ENCODE measurements around the gene PHF21A.
A peak's percentile ranks its signal among the peaks of the same experiment; 100 is the strongest.

PHF21A gene

DNA sequence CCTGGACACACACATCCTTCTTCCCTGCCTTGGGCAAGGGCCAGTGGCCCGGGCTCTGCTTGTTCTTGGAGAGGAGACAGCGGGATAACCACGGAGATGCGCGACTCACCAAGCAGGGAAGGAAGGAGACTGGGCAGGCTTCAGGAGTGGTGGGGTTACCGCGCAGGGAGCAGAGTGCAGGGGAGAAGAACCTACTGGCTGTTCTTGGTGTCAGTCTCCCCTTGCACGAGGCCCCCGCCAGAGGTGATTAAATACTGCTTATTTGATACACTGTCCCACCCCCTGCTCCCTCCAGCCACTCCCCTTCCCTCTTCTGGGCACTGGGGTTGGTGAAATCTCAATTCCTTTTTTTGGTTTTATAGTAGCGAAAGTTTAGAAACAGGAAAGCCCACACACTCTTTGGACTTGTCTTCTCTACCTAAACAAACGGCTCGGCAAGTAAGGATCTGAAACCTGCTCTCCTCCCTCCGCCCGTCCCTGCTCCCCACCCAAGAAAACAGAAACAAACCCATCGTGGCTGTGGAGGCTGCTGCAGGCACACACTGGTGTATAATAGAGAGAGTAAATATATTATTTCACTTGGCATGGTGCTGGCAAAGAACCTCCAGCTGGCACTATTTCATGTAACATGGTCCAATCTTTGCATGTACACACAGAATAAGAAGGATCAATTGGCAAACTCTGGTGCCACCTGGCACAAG is 188.0 kb downstream of the PHF21A start:
- DNase-seq = no peak

DNA sequence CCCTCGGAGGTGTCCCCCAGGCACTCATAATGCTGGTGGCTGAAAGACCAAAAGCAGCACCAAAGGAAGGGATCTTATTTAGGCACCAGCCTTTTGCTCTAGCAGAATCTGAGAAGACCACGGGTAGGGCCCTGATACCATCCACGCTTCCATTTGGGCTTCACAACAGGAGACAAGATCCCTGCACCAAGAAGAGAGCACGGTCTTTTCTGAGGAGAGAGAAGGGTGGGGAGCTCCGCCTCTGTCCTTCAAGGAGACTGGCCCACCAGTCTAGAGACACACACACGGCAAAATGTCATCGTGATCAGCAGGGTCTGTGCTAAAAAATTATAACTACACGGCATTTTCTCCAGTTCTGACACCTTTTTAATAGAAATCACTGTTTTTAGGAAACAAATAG is 189.0 kb downstream of the PHF21A start:
- DNase-seq = no peak

DNA sequence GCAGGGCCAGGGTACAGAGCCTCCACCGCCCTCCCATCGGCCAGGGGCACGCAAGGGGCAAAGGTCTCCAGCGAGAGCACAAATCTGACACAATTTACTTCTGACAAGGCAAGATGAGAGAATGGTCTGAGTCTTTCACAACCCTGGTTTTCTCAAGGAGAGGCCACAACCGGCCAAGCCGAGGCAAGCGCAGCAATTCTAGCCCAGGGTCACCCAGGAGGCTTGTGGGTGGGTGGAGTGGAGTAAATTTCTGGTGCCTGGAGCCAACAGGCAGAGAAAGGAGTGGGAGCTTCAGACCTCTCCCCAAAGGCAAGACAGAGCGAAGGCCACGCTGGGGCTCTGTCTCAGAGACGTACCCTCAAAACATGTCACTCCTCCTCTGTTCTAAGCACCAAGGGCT is 189.5 kb downstream of the PHF21A start:
- no peak for DNase-seq

DNA sequence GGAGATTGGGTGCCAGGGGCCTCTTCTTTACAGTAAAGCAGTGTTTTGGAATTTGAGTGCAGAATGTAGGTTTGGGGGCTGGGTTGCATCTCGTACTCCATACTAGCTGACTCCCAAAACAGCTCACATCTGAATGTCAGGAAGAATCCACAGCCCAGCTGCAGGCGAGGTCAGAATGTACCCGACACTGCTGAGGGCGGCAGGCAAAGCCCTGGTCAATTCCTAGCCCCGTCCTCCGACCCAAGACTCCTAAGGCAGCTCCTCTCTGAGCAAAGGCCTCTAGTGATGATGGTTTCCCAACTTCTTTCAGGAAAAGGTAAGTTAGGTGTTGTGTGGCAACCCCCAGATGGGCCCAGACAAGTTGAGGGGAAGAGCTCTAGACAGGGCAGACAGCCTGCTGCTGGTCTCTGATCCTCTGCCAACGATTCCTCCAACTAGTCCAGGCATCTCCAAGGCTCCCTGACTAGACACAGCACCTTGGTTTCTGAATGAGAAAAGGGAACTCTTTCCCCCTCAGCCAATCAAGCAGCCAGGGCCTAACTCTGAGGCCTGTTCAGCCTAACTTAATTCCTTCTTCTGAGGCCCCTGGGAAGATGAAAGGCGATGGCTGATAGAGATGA is 190.2 kb downstream of the PHF21A start:
- no peak for DNase-seq

DNA sequence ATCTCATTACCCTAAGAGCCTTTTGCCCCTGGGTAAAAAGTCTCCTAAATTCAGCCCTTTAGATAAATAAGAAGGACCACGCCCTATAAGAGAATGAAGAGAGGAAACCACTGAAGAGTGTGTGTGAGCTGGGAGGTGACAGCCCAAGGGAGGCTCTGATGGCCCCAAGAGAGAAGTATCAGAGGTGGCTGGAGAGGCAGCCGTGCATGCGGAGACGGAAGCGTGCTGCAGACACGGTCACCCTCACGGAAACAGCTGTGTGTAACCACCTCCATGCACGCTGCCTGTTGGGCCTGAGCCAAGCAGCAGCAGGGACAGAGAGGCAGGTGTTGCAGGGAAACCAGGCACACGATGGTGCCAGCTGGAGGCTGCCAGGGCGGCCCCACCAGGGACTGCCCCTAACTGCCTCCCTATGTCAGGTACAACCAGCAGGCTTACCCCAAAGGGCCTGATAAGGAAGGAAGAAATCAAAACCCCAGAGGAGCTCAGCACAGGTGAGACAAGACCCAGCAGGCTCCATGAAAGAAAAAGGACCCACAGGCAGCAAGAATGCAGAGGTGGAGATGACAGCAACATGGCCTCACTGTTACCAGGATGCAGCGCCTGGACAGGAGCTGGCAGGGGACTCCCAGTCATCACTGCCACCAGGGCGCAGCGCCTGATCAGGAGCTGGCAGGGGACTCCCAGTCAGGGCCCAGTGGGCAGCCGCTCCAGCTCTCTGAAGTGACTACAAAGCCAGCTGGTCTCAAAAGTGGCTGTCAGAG is 191.0 kb downstream of the PHF21A start:
- peak; percentile 80 for DNase-seq

DNA sequence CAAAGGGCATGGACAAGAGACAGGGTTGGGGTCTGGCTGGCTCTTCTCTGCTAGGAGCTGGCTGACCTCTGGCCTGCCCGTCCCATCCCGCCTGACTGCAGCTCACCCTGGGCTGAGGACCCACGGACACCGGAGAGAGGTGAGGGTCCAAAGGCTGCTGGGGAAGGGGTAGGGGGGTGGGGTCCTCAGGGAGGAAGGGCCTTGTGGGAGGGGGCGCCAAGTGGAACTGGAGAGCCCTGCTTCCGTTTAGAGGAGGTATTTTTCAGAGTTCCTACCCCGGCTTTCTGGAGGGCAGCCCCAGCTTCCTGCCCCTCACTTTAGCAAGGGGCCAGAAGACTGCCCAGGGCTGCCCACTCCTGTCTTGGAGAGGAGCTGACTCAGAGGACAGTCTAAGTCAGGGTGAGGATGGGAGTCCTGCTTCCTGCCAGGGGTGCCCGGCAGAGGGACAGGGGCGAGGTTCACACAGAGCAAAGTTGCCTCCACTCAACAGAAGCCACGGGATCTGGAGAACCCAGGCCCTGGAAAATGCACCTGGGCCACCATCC is 191.7 kb downstream of the PHF21A start:
- DNase-seq = no peak

DNA sequence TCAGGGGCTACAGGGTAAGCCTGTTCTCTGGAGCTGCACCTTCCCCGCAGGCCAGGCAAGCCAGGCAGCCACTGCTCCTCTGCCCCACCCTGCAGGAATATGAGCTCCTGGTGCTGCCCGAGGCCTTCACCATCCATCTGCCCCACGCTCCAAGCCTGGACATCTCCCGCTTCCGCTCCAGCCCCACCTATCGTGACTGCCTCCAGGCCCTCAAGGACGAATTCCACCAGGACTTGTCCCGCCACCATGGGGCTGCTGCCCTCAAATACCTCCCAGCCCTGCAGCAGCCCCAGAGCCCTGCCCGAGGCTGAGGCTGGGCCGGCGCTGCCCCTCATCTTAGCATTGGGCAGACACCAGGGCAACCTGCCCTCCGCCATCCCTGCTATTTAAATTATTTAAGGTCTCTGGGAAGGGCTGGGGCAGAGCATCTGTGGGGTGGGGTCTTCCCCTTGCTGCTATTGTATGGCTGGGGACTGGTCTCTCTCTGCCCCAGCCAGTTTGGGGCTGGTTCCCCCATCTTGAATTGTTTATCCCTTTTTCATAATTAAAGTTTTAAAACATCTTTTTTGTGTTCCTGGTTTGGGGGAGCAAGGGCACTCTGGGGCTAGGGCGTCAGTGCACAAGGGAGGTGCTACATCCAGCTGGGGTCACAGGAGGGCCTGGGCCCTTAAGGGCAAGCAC is 192.6 kb downstream of the PHF21A start:
- no peak for DNase-seq

DNA sequence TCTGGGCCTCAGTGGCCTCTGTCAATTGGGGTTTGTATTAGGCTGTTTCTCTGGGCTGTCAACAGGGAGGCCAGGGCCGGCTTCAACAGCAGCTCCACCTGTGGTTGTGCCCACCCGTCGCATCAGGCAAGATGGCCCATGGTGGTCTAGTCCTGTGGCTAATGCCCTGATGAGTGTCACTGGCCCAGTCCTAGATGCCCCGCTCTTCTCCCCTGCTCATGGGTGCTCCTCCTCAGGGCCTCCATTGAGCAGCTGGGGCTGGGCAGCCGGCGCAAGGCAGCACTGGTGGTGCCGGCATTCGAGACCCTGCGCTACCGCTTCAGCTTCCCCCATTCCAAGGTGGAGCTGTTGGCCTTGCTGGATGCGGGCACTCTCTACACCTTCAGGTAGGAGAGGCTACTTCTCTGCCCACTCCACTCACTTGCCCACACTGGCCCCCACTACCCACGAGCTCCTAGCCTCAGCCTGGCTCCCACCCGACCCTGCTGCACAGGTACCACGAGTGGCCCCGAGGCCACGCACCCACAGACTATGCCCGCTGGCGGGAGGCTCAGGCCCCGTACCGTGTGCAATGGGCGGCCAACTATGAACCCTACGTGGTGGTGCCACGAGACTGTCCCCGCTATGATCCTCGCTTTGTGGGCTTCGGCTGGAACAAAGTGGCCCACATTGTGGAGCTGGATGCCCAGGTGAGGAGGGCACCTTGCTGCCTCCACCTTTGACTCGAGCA is 193.4 kb downstream of the PHF21A start:
- no peak for DNase-seq

DNA sequence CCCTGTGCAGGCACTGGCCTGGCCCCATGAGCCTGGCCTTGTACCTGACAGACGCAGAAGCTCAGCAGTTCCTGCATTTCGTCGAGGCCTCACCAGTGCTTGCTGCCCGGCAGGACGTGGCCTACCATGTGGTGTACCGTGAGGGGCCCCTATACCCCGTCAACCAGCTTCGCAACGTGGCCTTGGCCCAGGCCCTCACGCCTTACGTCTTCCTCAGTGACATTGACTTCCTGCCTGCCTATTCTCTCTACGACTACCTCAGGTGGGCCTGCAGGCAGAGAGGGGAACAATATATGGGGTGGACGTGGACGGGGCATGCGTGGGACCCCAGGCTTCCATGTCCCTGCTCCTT is 193.9 kb downstream of the PHF21A start:
- no peak for DNase-seq

DNA sequence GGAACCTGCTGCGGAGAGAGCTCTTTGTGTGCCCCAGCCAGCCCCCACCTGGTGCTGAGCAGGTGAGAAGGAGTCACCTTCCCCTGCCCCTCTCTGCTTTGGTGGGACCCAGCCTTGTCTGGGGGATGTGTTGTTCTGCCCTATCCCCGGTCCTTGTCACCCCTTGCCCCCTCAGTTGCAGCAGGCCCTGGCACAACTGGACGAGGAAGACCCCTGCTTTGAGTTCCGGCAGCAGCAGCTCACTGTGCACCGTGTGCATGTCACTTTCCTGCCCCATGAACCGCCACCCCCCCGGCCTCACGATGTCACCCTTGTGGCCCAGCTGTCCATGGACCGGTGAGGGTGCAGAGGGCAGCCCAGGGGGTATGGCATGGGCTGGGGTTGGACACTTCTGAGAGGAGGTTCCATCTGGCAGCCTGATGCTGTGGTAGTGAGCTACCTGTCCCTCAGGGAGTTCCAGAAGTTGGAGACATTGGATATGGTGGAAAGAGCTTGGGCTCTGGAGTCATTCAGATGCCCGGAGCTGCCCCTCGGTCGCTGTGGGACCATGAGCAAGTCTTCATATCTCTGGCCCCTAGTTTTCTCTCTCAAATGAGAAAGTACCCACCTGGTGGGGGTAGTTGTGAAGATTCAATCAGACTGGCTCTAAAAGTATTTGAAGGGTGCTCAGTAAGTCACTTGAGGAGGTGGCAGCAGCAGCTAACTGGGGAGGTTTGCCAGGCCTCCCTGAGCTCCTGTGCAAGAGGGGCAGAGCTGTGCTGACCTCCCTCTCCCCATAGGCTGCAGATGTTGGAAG is 194.5 kb downstream of the PHF21A start:
- no peak for DNase-seq

DNA sequence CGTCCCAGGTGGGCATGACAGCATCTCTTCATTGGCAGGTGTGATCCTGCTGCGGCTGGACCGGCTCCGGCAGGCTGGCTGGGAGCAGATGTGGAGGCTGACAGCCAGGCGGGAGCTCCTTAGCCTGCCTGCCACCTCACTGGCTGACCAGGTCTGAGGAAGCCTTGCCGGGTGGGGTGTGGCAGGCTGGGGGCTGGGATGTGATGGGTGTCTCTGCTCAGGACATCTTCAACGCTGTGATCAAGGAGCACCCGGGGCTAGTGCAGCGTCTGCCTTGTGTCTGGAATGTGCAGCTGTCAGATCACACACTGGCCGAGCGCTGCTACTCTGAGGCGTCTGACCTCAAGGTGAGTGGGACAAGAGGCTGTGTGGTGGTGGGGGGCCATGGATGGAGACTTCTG is 195.3 kb downstream of the PHF21A start:
- no peak for DNase-seq

DNA sequence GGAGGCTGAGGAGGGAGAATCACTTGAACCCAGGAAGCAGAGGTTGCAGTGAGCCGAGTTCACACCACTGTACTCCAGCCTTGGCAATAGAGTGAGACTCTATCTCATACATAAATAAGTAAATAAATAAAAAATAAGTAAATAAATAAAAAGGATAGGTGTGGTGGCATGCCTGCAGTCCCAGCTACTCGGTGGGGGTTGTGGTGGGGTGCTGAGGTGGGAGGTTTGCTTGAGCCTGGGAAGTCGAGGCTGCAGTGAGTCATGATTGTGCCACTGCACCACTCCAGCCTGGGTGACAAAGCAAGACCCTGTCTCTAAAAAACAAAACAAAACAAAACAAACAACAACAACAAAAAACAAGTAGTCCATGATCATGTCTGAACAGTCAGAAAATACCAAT is 195.7 kb downstream of the PHF21A start:
- no peak for DNase-seq

DNA sequence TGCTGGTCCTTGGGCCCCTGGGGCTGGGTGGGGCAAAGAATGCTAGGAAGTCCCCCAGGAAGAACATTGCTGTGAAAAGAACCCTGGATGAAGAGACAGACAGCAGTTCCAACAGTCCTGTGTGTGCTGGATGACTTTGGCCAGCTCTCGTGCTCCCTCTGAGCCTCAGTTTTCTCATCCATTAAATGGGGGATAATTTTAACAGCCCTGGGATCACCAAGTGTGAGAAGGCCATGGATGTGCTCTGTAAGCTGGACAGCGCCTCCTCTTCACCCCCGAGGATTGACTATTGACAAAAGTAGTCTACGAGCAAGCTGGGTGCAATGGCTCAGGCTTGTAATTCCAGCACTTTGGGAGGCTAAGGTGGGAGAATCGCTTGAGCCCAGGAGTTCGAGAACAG is 196.3 kb downstream of the PHF21A start:
- no peak for DNase-seq

DNA sequence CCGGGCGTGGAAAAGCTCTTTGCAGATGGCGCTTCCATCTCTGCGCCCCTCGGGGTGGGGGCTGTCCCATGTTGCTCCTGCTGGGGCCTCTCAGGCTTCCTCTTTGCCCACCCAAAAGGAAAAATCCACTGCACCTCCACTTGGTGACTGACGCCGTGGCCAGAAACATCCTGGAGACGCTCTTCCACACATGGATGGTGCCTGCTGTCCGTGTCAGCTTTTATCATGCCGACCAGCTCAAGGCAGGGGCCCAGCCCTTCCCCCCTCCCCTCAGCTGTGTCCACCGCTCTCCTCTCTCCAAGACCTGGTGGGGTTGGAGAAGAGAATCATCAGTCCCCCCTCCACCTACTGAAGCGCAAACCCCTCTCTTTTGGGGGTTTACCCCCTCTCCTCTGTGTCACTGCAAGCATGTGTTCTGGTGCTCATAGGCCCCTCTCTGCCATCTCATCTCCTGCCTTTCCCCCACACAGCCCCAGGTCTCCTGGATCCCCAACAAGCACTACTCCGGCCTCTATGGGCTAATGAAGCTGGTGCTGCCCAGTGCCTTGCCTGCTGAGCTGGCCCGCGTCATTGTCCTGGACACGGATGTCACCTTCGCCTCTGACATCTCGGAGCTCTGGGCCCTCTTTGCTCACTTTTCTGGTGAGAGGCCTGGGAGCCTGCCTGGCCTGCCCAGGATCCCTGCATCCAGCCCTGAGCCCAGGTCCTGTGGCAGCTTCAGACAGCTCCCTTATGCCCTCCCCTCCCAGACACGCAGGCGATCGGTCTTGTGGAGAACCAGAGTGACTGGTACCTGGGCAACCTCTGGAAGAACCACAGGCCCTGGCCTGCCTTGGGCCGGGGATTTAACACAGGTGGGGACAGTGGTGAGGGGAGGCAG is 197.0 kb downstream of the PHF21A start:
- no peak for DNase-seq

DNA sequence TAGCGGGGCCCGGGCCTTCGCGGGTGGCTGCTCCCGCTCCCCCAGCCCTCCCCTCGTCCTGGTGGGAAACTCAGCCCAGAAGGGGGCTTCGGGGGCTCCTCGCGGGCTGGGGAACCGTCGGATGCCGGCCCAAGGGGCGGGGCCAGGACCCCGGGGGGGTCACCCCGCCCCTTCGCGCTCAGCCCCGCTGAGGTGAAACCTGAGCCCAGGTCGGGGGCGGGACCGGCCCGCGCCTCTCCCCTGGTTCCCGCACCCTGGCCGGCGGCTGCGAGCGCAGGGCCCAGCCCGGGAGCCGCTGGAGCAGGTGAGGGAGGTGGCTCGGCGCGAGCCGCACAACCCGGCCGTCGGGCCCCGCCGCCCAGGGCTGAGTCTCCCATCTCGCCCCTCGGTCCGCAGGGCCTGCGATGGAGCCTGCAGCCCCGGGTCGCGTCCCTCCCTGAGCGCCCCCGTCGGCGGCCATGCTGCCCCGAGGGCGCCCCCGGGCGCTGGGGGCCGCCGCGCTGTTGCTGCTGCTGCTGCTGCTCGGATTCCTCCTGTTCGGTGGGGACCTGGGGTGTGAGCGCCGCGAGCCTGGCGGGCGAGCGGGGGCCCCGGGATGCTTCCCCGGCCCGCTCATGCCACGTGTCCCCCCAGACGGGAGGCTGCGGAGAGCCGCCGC is 198.7 kb downstream of the PHF21A start, which contains the start of gene LARGE2:
TSS of gene LARGE2 (plus strand) at position 232 of the 658 bp plus-strand sequence. CDS start at position 459, 227 bp downstream.
- DNase-seq = peak; percentile 59

DNA sequence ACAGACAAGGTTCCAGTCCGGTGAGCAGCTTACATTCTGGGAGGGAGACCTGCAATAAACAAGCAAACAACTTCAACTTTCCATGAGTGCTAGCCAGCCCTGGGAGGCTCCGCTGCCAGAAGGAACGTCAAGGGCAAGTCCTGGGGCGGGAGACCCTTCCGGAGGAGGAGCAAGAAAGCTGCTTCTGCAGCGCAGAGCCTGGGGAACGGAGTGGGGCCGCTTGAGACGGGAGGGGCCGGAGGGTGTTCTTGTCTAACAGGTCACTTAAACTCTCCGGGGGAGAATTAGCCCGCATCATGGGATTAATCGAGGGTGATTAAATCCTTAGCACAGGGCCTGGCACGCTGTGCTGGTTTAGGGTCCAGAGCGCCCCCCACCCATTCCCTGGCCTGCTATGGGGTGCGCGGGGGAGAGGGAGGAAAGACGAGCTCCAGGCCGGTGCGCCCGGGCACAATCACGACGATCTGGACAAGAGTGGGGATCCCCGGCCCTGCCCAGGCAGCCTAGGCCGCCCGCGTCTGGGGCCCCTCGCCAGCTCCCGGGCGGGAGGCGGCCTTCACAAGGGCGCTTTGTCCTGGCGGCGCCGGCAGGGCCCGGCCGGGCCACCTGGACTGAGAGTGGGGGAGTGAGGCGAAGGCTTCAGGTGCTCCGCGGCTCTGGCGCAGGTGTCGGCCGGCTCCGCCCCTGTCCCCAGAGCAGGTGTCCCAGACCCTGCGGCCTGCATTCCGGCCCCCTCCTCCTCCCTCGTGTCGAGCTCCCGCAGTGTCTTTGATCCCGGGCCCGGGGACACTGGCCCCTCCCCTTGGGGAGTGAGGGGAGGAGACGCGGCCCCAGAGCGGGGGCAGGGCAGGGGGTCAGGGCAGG is 199.5 kb downstream of the PHF21A start:
- DNase-seq = peak; percentile 67

DNA sequence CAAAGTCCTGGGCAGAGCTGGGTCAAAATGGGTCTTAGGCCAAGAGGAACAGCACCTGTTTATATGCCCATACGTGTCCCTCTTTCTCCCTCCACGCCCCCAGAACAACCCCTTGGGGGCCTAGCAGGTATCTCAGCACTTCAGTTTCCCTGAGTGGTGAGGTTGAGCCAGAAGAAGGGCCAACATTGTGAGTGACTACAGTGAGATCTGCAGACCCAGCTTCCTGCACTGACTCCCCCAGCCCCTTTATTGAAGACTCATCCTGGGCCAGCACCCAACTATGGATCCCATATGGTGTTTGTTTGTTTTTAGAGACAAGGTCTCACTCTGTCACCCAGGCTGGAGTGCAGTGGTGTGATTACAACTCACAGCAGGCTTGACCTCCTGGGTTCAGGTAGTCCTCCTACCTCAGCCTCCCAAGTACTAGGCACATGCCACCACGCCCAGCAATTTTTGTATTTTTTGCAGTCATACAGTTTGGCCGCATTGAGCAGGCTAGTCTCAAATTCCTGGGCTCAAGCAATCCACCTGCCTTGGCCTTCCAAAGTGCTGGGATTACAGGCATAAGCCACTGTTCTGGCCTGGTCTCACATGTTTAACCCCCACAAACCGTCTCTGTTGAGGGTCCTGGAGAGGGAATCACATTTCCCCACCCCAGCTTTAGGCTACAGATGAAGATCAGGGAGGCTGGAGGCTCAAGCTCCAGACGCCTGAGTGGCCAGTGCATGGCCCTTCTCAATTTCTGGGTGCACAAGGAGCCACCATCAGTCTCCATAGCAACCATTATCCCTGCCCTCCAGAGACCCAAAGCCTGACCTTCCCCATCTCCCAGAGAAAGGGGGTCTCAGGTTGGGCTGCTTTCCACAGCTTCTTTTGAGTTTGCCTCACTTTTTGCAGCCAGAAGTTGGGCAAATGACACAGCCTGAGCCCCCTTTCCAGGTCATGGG is 200.4 kb downstream of the PHF21A start:
- DNase-seq = no peak
